ENCODE data around the gene TMEM95. TPM values are rescaled to one million over a fixed set of nuclear protein-coding genes. Genes with fewer than 3 reads are reported as not detected.
"Not testable (repeated sequence)": the region's sequence is repeated elsewhere in the genome, so short reads cannot be mapped to it uniquely, and the experiment has no call there.

Gene TMEM95
- total and polyA plus RNA-seq, 8 donors = not detected

DNA sequence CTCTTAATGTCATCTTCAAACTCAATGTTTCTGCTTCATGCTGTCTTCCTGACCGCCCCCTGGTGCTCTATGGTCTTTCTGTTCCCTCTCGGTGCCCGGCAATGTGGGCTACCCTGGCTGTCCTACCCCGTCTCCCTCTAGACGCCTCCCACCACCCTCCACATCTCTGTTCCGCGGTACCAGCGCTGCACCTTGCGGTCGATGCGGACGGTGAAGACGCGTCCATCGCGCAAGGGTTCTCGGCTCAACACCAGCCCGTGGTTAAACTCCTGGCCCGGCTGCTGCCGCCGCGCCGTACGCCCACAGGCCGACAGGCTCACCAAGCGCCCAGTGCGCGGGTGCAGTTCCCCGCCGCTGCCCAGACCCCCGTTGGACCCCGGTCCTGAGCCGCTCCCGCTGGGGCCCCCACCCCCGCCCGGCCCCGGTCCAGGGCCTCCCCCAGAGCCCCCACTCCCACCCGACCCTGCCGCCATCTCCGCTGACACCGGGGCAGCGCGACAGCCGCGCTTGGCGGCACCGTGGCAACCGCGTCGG, 26.0 kb upstream of the TMEM95 start, which contains the start of gene NEURL4:
Gene NEURL4, minus strand, starts transcription at position 496 of the 534 bp plus-strand sequence. Its CDS starts 23 bp downstream, at position 473.
- ATAC-seq (no peak), DNase-seq (no peak)
- peak within 1 kb of the TSS; percentile 88 to 95 for H3K4me3 ChIP-seq
- peaks cover 0 to 29% of the 10 kb centered on the region in 2 donors for H3K36me3 ChIP-seq
- TF ChIP-seq, protein P1, sequence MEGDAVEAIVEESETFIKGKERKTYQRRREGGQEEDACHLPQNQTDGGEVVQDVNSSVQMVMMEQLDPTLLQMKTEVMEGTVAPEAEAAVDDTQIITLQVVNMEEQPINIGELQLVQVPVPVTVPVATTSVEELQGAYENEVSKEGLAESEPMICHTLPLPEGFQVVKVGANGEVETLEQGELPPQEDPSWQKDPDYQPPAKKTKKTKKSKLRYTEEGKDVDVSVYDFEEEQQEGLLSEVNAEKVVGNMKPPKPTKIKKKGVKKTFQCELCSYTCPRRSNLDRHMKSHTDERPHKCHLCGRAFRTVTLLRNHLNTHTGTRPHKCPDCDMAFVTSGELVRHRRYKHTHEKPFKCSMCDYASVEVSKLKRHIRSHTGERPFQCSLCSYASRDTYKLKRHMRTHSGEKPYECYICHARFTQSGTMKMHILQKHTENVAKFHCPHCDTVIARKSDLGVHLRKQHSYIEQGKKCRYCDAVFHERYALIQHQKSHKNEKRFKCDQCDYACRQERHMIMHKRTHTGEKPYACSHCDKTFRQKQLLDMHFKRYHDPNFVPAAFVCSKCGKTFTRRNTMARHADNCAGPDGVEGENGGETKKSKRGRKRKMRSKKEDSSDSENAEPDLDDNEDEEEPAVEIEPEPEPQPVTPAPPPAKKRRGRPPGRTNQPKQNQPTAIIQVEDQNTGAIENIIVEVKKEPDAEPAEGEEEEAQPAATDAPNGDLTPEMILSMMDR (IDR thresholded peaks at IDR 0.05) = no peak
- H3K27ac ChIP-seq = peak within 1 kb of the TSS; percentile 90 to 93
- peaks cover 3 to 28% of the 10 kb centered on the region in 2 donors for H3K4me1 ChIP-seq
- peaks cover 0 to 7% of the 10 kb centered on the region in 2 donors for H3K27me3 ChIP-seq
- intact Hi-C loops (cut with DNase I) = no loop called here
- H3K9me3 ChIP-seq = no peaks in the 10 kb centered on the region

DNA sequence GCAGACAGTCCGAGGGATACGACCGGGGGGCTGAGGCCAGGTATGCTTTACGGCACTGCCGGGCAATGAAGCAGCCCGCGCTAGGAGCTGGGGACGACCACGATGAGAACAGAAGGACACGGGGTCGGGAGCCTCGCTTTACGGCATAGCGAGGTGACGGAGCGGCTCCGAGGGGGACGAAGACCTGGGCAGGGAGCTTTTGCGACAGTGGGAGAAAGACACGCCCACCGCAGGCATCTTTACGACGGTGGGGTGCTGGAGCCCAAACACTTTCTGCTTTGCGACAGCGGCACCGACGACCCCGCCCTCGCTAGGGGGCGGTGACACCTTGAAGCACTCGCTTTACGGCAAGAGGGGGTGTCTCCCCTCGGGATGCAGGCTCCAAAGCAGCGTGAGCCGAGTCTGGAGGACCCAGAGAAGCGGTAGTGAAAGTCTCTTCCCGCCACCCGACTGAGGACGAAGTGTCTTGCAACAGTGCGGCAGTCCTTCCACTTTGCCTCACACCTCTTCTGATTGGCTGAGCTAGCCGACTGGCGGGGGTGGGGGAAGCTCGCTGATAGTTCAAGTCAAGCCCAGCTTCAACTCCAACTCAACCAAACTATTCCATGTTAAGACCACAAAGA, 25.5 kb upstream of the TMEM95 start:
- Histone ChIP-seq H3K27me3 (peaks cover 0 to 8% of the 10 kb centered on the region in 2 donors), H3K27ac (peak overlapping the region; percentile 90 to 93), H3K4me3 (peak overlapping the region; percentile 88 to 95), H3K9me3 (no peaks in the 10 kb centered on the region), H3K4me1 (peaks cover 3 to 28% of the 10 kb centered on the region in 2 donors), H3K36me3 (peaks cover 0 to 25% of the 10 kb centered on the region in 2 donors)
- peak; percentile 92 for ATAC-seq
- TF ChIP-seq, protein P1 (IDR thresholded peaks at IDR 0.05) = no peak
- intact Hi-C loops (cut with DNase I) = no loop called here
- peak; percentile 97 to 99 (median 98) for DNase-seq

GRCh38 chr17:7329997-7330637, 24.8 kb upstream of the TMEM95 start:
- ATAC-seq = peak; percentile 77
- Histone ChIP-seq H3K4me1 (peaks cover 3 to 28% of the 10 kb centered on the region in 2 donors), H3K4me3 (peak overlapping the region; percentile 88 to 95), H3K9me3 (no peaks in the 10 kb centered on the region), H3K27me3 (peaks cover 0 to 8% of the 10 kb centered on the region in 2 donors), H3K27ac (peak overlapping the region; percentile 90 to 93), H3K36me3 (peaks cover 0 to 19% of the 10 kb centered on the region in 2 donors)
- TF ChIP-seq, protein P1 (IDR thresholded peaks at IDR 0.05) = no peak
- DNase-seq = peak in 3 of 4 donors; percentile 80 to 93 (median 86)
- intact Hi-C loops (cut with DNase I) = no loop called here

GRCh38 chr17:7330638-7331015, 24.3 kb upstream of the TMEM95 start:
- ATAC-seq = no peak
- peaks cover 3 to 29% of the 10 kb centered on the region in 2 donors for H3K4me1 ChIP-seq
- peak overlapping the region; percentile 90 to 93 for H3K27ac ChIP-seq
- H3K9me3 ChIP-seq = no peaks in the 10 kb centered on the region
- TF ChIP-seq, protein P1 (IDR thresholded peaks at IDR 0.05) = no peak
- H3K27me3 ChIP-seq = peaks cover 0 to 8% of the 10 kb centered on the region in 2 donors
- peaks cover 0 to 14% of the 10 kb centered on the region in 2 donors for H3K36me3 ChIP-seq
- intact Hi-C loops (cut with DNase I) = no loop called here
- peak in 1 of 4 donors; percentile 78 for DNase-seq
- H3K4me3 ChIP-seq = peak overlapping the region; percentile 88 to 95

DNA sequence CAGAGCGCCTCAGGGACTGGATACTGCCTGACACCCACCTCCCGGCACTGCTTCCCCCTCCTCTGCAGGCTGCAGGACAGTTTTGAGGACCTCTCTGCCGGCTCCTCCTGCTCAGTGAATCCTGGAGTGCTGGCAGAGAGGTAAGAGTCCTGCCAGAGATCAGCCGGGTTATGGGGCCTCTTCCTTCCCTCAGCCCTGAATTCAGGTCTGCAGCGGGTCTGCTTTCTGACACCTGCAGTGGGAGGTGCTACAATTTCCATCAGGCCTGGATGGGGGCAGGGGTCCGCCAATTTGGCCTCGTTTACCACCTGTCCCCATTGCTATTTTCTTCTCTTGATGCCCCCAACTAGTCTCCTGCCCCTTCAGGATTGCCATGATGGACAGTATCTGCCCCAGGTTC, 22.8 kb upstream of the TMEM95 start:
- no peak overlapping the region for H3K4me3 ChIP-seq
- TF ChIP-seq, protein P1 (IDR thresholded peaks at IDR 0.05) = no peak
- intact Hi-C loops (cut with DNase I) = no loop called here
- no peaks in the 10 kb centered on the region for H3K9me3 ChIP-seq
- peaks cover 3 to 35% of the 10 kb centered on the region in 2 donors for H3K4me1 ChIP-seq
- H3K27me3 ChIP-seq = peaks cover 0 to 20% of the 10 kb centered on the region in 2 donors
- H3K27ac ChIP-seq = no peak overlapping the region
- DNase-seq (peak in 1 of 4 donors; percentile 13), ATAC-seq (no peak)
- H3K36me3 ChIP-seq = no peaks in the 10 kb centered on the region

- H3K27ac ChIP-seq; DNase-seq; H3K36me3 ChIP-seq; ATAC-seq; intact Hi-C loops (cut with DNase I); H3K9me3 ChIP-seq; H3K4me3 ChIP-seq: not testable (repeated sequence)
- Histone ChIP-seq H3K27me3 (peaks cover 0 to 21% of the 10 kb centered on the region in 2 donors), H3K4me1 (peaks cover 3 to 37% of the 10 kb centered on the region in 2 donors)
These were observed 22.3 kb upstream of the TMEM95 start for GRCh38 chr17:7332600-7333069.
